K562 (cell line): Measurements from ENCODE around the gene ARPC2. TPM values are rescaled to one million over a fixed set of nuclear protein-coding genes. Genes with fewer than 3 reads are reported as not detected.

Experiments used
- ATAC-seq: fragments of 200-7000 bp; cut with Tn5 transposase; 3 replicates; pipeline ENCODE4 v1.9.1; 2020; ENCODE audit warnings: moderate library complexity
- BruUV-seq: library from RNA; stranded (reverse); fragments of 400-500 nt; replicated peaks from 2 replicates; lab custom pipeline; 2021; lab: Mats Ljungman, UMichigan
- CTCF ChIA-PET: fragments of 300-600 bp; formaldehyde crosslinking; extraction: SDS; loops from one replicate; lab custom pipeline; 2021; ENCODE audit warnings: low intra/inter-chr PET ratio; lab: Yijun Ruan, JAX
- POLR2A ChIA-PET: fragments of 300-600, 350-650 bp; sonication (Branson Sonifier 250); formaldehyde crosslinking; extraction: SDS; loops from one replicate; lab custom pipeline; 2021; ENCODE audit warnings: antibody characterized with exemption, inconsistent platforms; lab: Yijun Ruan, JAX
- DNase-seq, 4 experiments: peaks; one replicate each; pipeline versions ENCODE4 v3.0.0 to v3.0.0-alpha.2; 2011 to 2018; ENCODE audit warnings: low spot score in 3 of 4, mixed read lengths in 3 of 4; ENCODE audit errors: extremely low read depth in 1 of 4
- FAIRE-seq: peaks from 2 replicates; lab custom pipeline; 2011; peaks lifted over from hg19 to GRCh38; lab: Jason Lieb, UNC
- H2AFZ ChIP-seq: 2 replicates; pipeline ENCODE4 v1.6.0; 2011; ENCODE audit warnings: low read depth, low read length, control low read depth, inconsistent platforms
- H3K27ac ChIP-seq: fragments of 200-600 bp; 3 replicates; pipeline ENCODE4 v1.8.0; 2011; ENCODE audit warnings: low read depth, mild to moderate bottlenecking, control low read depth, inconsistent platforms, low read length, moderate library complexity, mixed read lengths; ENCODE audit errors: extremely low read depth
- H3K27me3 ChIP-seq, 2 experiments: fragments of 300-600 bp in 1 of 2; 2 replicates in 1 of 2; 3 replicates in 1 of 2; pipeline versions ENCODE4 v1.6.0 to v1.8.0; 2011; ENCODE audit warnings: inconsistent platforms in 2 of 2, low read length in 2 of 2, mild to moderate bottlenecking in 1 of 2, mixed read lengths in 1 of 2, moderate library complexity in 1 of 2; ENCODE audit not compliant: control insufficient read depth in 2 of 2, insufficient read depth in 2 of 2
- H3K36me3 ChIP-seq: fragments of 300-600 bp; 3 replicates; pipeline ENCODE4 v1.8.0; 2011; ENCODE audit warnings: mild to moderate bottlenecking, low read length, inconsistent platforms; ENCODE audit not compliant: control insufficient read depth, insufficient read depth
- H3K4me1 ChIP-seq, 2 experiments: fragments of 200-600 bp in 1 of 2; replicated peaks in 1 of 2; 2 replicates in 1 of 2; 3 replicates in 1 of 2; pipeline versions ENCODE4 v1.5.1 to v1.8.0; 2011; ENCODE audit warnings: inconsistent platforms in 2 of 2, low read length in 2 of 2, mild to moderate bottlenecking in 1 of 2, mixed read lengths in 1 of 2, moderate library complexity in 1 of 2; ENCODE audit not compliant: control insufficient read depth in 2 of 2, insufficient read depth in 2 of 2
- H3K4me2 ChIP-seq: 2 replicates; pipeline ENCODE4 v1.6.1; 2011; ENCODE audit warnings: low read length, control low read depth, inconsistent platforms, mixed read lengths; ENCODE audit not compliant: insufficient read depth
- H3K4me3 ChIP-seq: fragments of 200-600 bp; sonication (generic), shearing (Covaris generic); 2 replicates; pipeline ENCODE4 v1.5.1; 2016; ENCODE audit warnings: control low read depth, inconsistent platforms
- H3K79me2 ChIP-seq: fragments of 200-600 bp; 3 replicates; pipeline ENCODE4 v1.8.0; 2011; ENCODE audit warnings: low read length, inconsistent platforms; ENCODE audit not compliant: control insufficient read depth, insufficient read depth
- H3K9ac ChIP-seq, 2 experiments: 2 replicates each; pipeline versions ENCODE4 v1.6.0 to v1.6.1; 2011; ENCODE audit warnings: low read depth in 2 of 2, low read length in 2 of 2, control low read depth in 1 of 2, inconsistent platforms in 1 of 2, mild to moderate bottlenecking in 1 of 2, mixed read lengths in 1 of 2; ENCODE audit not compliant: insufficient read depth in 1 of 2
- H3K9me1 ChIP-seq: one replicate; pipeline ENCODE4 v1.6.0; 2011; ENCODE audit warnings: inconsistent platforms, mild to moderate bottlenecking, low read length, moderate library complexity; ENCODE audit not compliant: control insufficient read depth, insufficient read depth
- H3K9me3 ChIP-seq: replicated peaks from 2 replicates; pipeline ENCODE4 v1.5.1; 2011; ENCODE audit warnings: low read depth, low read length, inconsistent platforms; ENCODE audit not compliant: control insufficient read depth, insufficient read depth
- H4K20me1 ChIP-seq: replicated peaks from 2 replicates; pipeline ENCODE4 v1.6.1; 2011; ENCODE audit warnings: low read length, inconsistent platforms, mixed read lengths; ENCODE audit not compliant: control insufficient read depth, insufficient read depth
- C11orf30 ChIP-seq: fragments of 450-650 bp; IDR thresholded peaks from 2 replicates; pipeline ENCODE4 v1.6.1; 2016; ENCODE audit warnings: low read depth, mild to moderate bottlenecking
- CBFA2T3 ChIP-seq: fragments of 450-650 bp; IDR thresholded peaks from 2 replicates; pipeline ENCODE4 v1.6.1; 2017
- DPF2 ChIP-seq: fragments of 450-650 bp; IDR thresholded peaks from 2 replicates; pipeline ENCODE4 v1.6.1; 2016
- ELF2 ChIP-seq: fragments of 250-450 bp; sonication (Bioruptor Pico); IDR thresholded peaks from 2 replicates; pipeline ENCODE4 v1.5.0; 2021; ENCODE audit warnings: mild to moderate bottlenecking
- ETS1 ChIP-seq: conservative IDR thresholded peaks from 2 replicates; pipeline ENCODE4 v1.6.1; 2011; ENCODE audit warnings: low read depth, mild to moderate bottlenecking, low read length; ENCODE audit not compliant: control insufficient read depth
- HDAC6 ChIP-seq: IDR thresholded peaks from 2 replicates; pipeline ENCODE4 v1.6.1; 2012; ENCODE audit warnings: low read depth, mild to moderate bottlenecking, control low read depth, inconsistent platforms, low read length, moderate library complexity
- HNRNPUL1 ChIP-seq: fragments of 200-400 bp; formaldehyde crosslinking; IDR thresholded peaks from 2 replicates; pipeline ENCODE4 v1.6.1; 2017; ENCODE audit warnings: low read length
- JUND ChIP-seq, 2 experiments: IDR thresholded peaks; 2 replicates in 1 of 2; 3 replicates in 1 of 2; pipeline ENCODE4 v1.6.1; 2011; ENCODE audit warnings: borderline replicate concordance in 2 of 2, low read depth in 2 of 2, low read length in 2 of 2, improper control_type of control experiment in 1 of 2, missing biosample characterization in 1 of 2, missing genetic modification characterization in 1 of 2, missing genetic modification reagents in 1 of 2
- MAFF ChIP-seq: IDR thresholded peaks from 2 replicates; pipeline ENCODE4 v1.6.1; 2012; ENCODE audit warnings: low read length, improper control_type of control experiment
- MAFG ChIP-seq: fragments of 450-650 bp; conservative IDR thresholded peaks from 2 replicates; pipeline ENCODE4 v1.6.1; 2016; ENCODE audit warnings: missing genetic modification characterization, missing compliant biosample characterization
- MAFK ChIP-seq: IDR thresholded peaks from 2 replicates; pipeline ENCODE4 v1.6.1; 2011; ENCODE audit warnings: low read length, improper control_type of control experiment
- NFE2 ChIP-seq: IDR thresholded peaks from 2 replicates; pipeline ENCODE4 v1.6.1; 2014; ENCODE audit warnings: antibody characterized with exemption, low read depth
- PKNOX1 ChIP-seq: fragments of 450-650 bp; IDR thresholded peaks from 2 replicates; pipeline ENCODE4 v1.6.1; 2016
- RFX5 ChIP-seq: IDR thresholded peaks from 2 replicates; pipeline ENCODE4 v1.6.1; 2011; ENCODE audit warnings: low read depth, mild to moderate bottlenecking, improper control_type of control experiment, low read length
- TAF9B ChIP-seq: fragments of 450-650 bp; IDR thresholded peaks from 2 replicates; pipeline ENCODE4 v1.6.1; 2018; ENCODE audit warnings: mild to moderate bottlenecking; ENCODE audit not compliant: partially characterized antibody
- VEZF1 ChIP-seq: fragments of 200-800 bp; sonication (Bioruptor generic); IDR thresholded peaks from 2 replicates; pipeline ENCODE4 v1.6.1; 2017; ENCODE audit warnings: missing genetic modification characterization, missing compliant biosample characterization
- XRCC4 ChIP-seq: IDR thresholded peaks from one replicate; pipeline ENCODE4 v1.6.1; 2011; ENCODE audit not compliant: insufficient read depth, insufficient read length; ENCODE audit errors: extremely low read depth
- ZNF316 ChIP-seq: fragments of 450-650 bp; IDR thresholded peaks from 2 replicates; pipeline ENCODE4 v1.6.1; 2016
- WGBS: fragments of 100-300 bp; shearing (Covaris generic); methylation state at CpG from one replicate; pipeline ENCODE4 v1.1.6; 2016; ENCODE audit warnings: low coverage, mixed read lengths; ENCODE audit not compliant: insufficient coverage; ENCODE audit errors: missing lambda C conversion rate; 5-methylcytosine and 5-hydroxymethylcytosine counted together
- in situ Hi-C: fragments of 300-500 bp; cut with MboI; formaldehyde crosslinking; loops from 4 replicates; pipeline ENCODE4 v1.15.0; 2018; ENCODE audit warnings: inconsistent platforms, mixed read lengths
- intact Hi-C: fragments of 100-400 bp; cut with micrococcal nuclease; formaldehyde crosslinking; loops from 2 replicates; pipeline ENCODE4 v1.14.2; 2022
- polyA plus RNA-seq, 8 experiments: library from polyadenylated mRNA; depleted of rRNA in 4 of 8; stranded (reverse) in 5 of 8; unstranded in 3 of 8; fragments of >200 nt; fragmentation: Nextera tagmentation in 2 of 8; fragmentation: Illumina TruSeq in 1 of 8; extraction: Ambion mirVana in 2 of 8; extraction: Trizol in 1 of 8; gene quantifications; 2 replicates each; pipeline versions ENCODE4 v1.2.1 to v1.2.3, GENCODE V29; 2011 to 2014; ENCODE audit warnings: inconsistent platforms in 1 of 8, missing spikeins in 1 of 8
- total RNA-seq, 7 experiments: library from RNA; depleted of rRNA in 6 of 7; stranded (reverse); fragments of >200 nt in 6 of 7; fragmentation: Illumina TruSeq in 2 of 7; extraction: Trizol in 2 of 7; gene quantifications; 2 replicates each; pipeline versions ENCODE4 v1.2.1 to v1.2.3, GENCODE V29; 2011 to 2021; ENCODE audit warnings: low replicate concordance in 1 of 7

Gene ARPC2
- total and polyA plus RNA-seq, 9 of the 15 experiments (the other 6 are each of a cell fraction or from before 2014, with no cell fraction given) = 81.9 to 187 (median 103) TPM

- POLR2A ChIA-PET = no interaction called here
- Histone ChIP-seq H3K36me3 (no peaks in the 10 kb centered on the region), H3K4me3 (no peak overlapping the region), H3K27ac (no peak overlapping the region), H3K4me1 (peaks cover 0 to 3% of the 10 kb centered on the region in 2 experiments; a peak in 3 of 5 replicates), H3K9ac (no peak overlapping the region), H3K9me1 (no peaks in the 10 kb centered on the region), H3K27me3 (no peaks in the 10 kb centered on the region), H4K20me1 (no peaks in the 10 kb centered on the region), H3K4me2 (no peak overlapping the region; the same call in 1 of the 2 replicates), H3K79me2 (no peaks in the 10 kb centered on the region), H2AFZ (peak overlapping the region; percentile 72; the same call in 1 of the 2 replicates), H3K9me3 (no peaks in the 10 kb centered on the region)
- no TSS peak for BruUV-seq
- in situ Hi-C loops = no loop called here
- peak; percentile 74 for ATAC-seq
- intact Hi-C loops = loop anchor here (10.0 kb wide), 1 partner anchor 284 kb away; no protein-coding TSS in a partner anchor
- 31% methylated on average over 7 of the region's 9 CpGs for WGBS
- CTCF ChIA-PET = no interaction called here
- peak in 1 of 4 experiments; percentile 52 for DNase-seq
- peak; percentile 72 for FAIRE-seq
- TF ChIP-seq MAFF (peak; percentile 52; the same call in 1 of the 2 replicates), RFX5 (no peak), PKNOX1 (peak; percentile 27; the same call in 1 of the 2 replicates), MAFG (tag) (peak; percentile 77), XRCC4 (no peak), ETS1 (no peak), ZNF316 (peak; percentile 95), VEZF1 (CRISPR knock-in tag) (peak; percentile 27; the same call in 1 of the 2 replicates), HDAC6 (no peak), HNRNPUL1 (no peak), JUND (IDR thresholded peaks at IDR 0.05; ENCODE audit: borderline replicate concordance, low read depth, low read length) (peak; percentile 12; the same call in 1 of the 2 replicates), JUND (tag; IDR thresholded peaks at IDR 0.05; ENCODE audit: borderline replicate concordance, low read depth, low read length) (no peak; the same call in 2 of the 3 replicates), MAFK (peak; percentile 65), C11orf30 (peak; percentile 89), NFE2 (peak; percentile 82), DPF2 (0 out of 2 replicates have a peak, but pooled peaks have one; percentile 13), CBFA2T3 (0 out of 2 replicates have a peak, but pooled peaks have one; percentile 18), ELF2 (no peak), TAF9B (peak; percentile 51)
Observed at GRCh38 chr2:218180467-218181114, 36.4 kb upstream of the ARPC2 start.
